Activated CD8-positive, alpha-beta T cell treated with anti-CD3 and anti-CD28 coated beads, Interleukin-2, amount 10 ng/mL, durations not matched to agents 7 days and 5 days (primary cell): Measurements from ENCODE around the gene TRPM3. TPM values are rescaled to one million over a fixed set of nuclear protein-coding genes. Genes with fewer than 3 reads are reported as not detected.
"Not testable (repeated sequence)": the region's sequence is repeated elsewhere in the genome, so short reads cannot be mapped to it uniquely, and the experiment has no call there.

Experiments used
- ATAC-seq: fragments of 150-1000 bp; cut with Tn5 transposase; one replicate; pipeline ENCODE4 v1.10.0; 2021; ENCODE audit warnings: moderate library complexity
- CTCF ChIA-PET: fragments of 350-600 bp; sonication (Branson Sonifier 250); formaldehyde crosslinking; loops from one replicate; lab custom pipeline; 2021; ENCODE audit warnings: antibody characterized with exemption; lab: Charles Lee
- POLR2A ChIA-PET: fragments of 350-600 bp; sonication (Branson Sonifier 250); formaldehyde crosslinking; loops from one replicate; lab custom pipeline; 2021; ENCODE audit warnings: antibody characterized with exemption; lab: Charles Lee
- DNase-seq: peaks from one replicate; pipeline ENCODE4 v3.0.0-alpha.2; 2020
- H3K27ac Mint-ChIP-seq: one replicate; pipeline ENCODE4 v1.8.0; 2021; ENCODE audit warnings: mild to moderate bottlenecking, mixed read lengths
- H3K27me3 Mint-ChIP-seq: one replicate; pipeline ENCODE4 v1.8.0; 2021; ENCODE audit warnings: low read depth, mixed read lengths
- H3K36me3 Mint-ChIP-seq: one replicate; pipeline ENCODE4 v1.8.0; 2021; ENCODE audit warnings: low read depth, mixed read lengths
- H3K4me1 Mint-ChIP-seq: one replicate; pipeline ENCODE4 v1.8.0; 2021; ENCODE audit warnings: low read depth, mixed read lengths
- H3K4me3 Mint-ChIP-seq: one replicate; pipeline ENCODE4 v1.8.0; 2021; ENCODE audit warnings: mild to moderate bottlenecking, mixed read lengths
- H3K9me3 Mint-ChIP-seq: one replicate; pipeline ENCODE4 v1.8.0; 2022; ENCODE audit warnings: mixed read lengths; ENCODE audit not compliant: insufficient read depth
- total RNA-seq, 2 experiments: library from RNA; stranded (reverse); gene quantifications; one replicate each; pipeline ENCODE4 v1.2.3, GENCODE V29; 2021

TRPM3 gene
- total RNA-seq, 2 experiments from 2014 or later: not detected

- ChIA-PET CTCF (no interaction called here), POLR2A (no interaction called here)
- H3K9me3 Mint-ChIP-seq: no peaks in the 10 kb centered on the region
- no peak overlapping the region for H3K27ac Mint-ChIP-seq
- H3K36me3 Mint-ChIP-seq: no peaks in the 10 kb centered on the region
- no peak overlapping the region for H3K4me3 Mint-ChIP-seq
- no peak for DNase-seq
- H3K4me1 Mint-ChIP-seq: no peaks in the 10 kb centered on the region
- ATAC-seq: no peak
- no peaks in the 10 kb centered on the region for H3K27me3 Mint-ChIP-seq
These were observed 132.9 kb downstream of the TRPM3 start for GRCh38 chr9:70988551-70988950.

GRCh38 chr9:70987986-70988385 lies 133.4 kb downstream of the TRPM3 start:
- ChIA-PET POLR2A (no interaction called here), CTCF (no interaction called here)
- Mint-ChIP-seq H3K36me3 (no peaks in the 10 kb centered on the region), H3K4me1 (no peaks in the 10 kb centered on the region), H3K27ac (no peak overlapping the region), H3K9me3 (no peaks in the 10 kb centered on the region), H3K27me3 (no peaks in the 10 kb centered on the region), H3K4me3 (no peak overlapping the region)
- ATAC-seq (no peak), DNase-seq (no peak)

- DNase-seq: no peak
- Mint-ChIP-seq H3K36me3 (no peaks in the 10 kb centered on the region), H3K9me3 (no peaks in the 10 kb centered on the region), H3K27ac (no peak overlapping the region), H3K4me1 (no peaks in the 10 kb centered on the region), H3K27me3 (no peaks in the 10 kb centered on the region), H3K4me3 (no peak overlapping the region)
- ATAC-seq: no peak
- POLR2A ChIA-PET: no interaction called here
- CTCF ChIA-PET: no interaction called here
These were observed 134.4 kb downstream of the TRPM3 start for GRCh38 chr9:70986984-70987383.

GRCh38 chr9:70983723-70984295 lies 137.6 kb downstream of the TRPM3 start:
- no peaks in the 10 kb centered on the region for H3K36me3 Mint-ChIP-seq
- ATAC-seq (no peak), DNase-seq (no peak)
- ChIA-PET CTCF (no interaction called here), POLR2A (no interaction called here)
- H3K4me3 Mint-ChIP-seq: no peak overlapping the region
- no peaks in the 10 kb centered on the region for H3K27me3 Mint-ChIP-seq
- no peaks in the 10 kb centered on the region for H3K4me1 Mint-ChIP-seq
- H3K9me3 Mint-ChIP-seq: no peaks in the 10 kb centered on the region
- no peak overlapping the region for H3K27ac Mint-ChIP-seq

GRCh38 chr9:70981312-70981711 lies 140.1 kb downstream of the TRPM3 start:
- ATAC-seq (no peak), DNase-seq (no peak)
- no peaks in the 10 kb centered on the region for H3K27me3 Mint-ChIP-seq
- no peak overlapping the region for H3K27ac Mint-ChIP-seq
- POLR2A ChIA-PET: no interaction called here
- H3K4me1 Mint-ChIP-seq: no peaks in the 10 kb centered on the region
- CTCF ChIA-PET: no interaction called here
- no peaks in the 10 kb centered on the region for H3K9me3 Mint-ChIP-seq
- H3K4me3 Mint-ChIP-seq: no peak overlapping the region
- no peaks in the 10 kb centered on the region for H3K36me3 Mint-ChIP-seq

- ChIA-PET CTCF (no interaction called here), POLR2A (no interaction called here)
- Mint-ChIP-seq H3K27ac (no peak overlapping the region), H3K9me3 (no peaks in the 10 kb centered on the region), H3K27me3 (no peaks in the 10 kb centered on the region), H3K4me3 (no peak overlapping the region), H3K4me1 (no peaks in the 10 kb centered on the region), H3K36me3 (no peaks in the 10 kb centered on the region)
- DNase-seq (no peak), ATAC-seq (no peak)
These were observed 141.5 kb downstream of the TRPM3 start for GRCh38 chr9:70979966-70980365.

- Mint-ChIP-seq H3K36me3 (no peaks in the 10 kb centered on the region), H3K9me3 (no peaks in the 10 kb centered on the region), H3K4me3 (no peak overlapping the region), H3K27me3 (no peaks in the 10 kb centered on the region), H3K27ac (no peak overlapping the region), H3K4me1 (no peaks in the 10 kb centered on the region)
- ATAC-seq (no peak), DNase-seq (no peak)
- CTCF ChIA-PET: no interaction called here
- POLR2A ChIA-PET: no interaction called here
These were observed 143.3 kb downstream of the TRPM3 start for GRCh38 chr9:70978085-70978484.

GRCh38 chr9:70975821-70976220 lies 145.6 kb downstream of the TRPM3 start:
- Mint-ChIP-seq H3K36me3 (no peaks in the 10 kb centered on the region), H3K4me3 (no peak overlapping the region), H3K27me3 (no peaks in the 10 kb centered on the region), H3K9me3 (no peaks in the 10 kb centered on the region), H3K27ac (no peak overlapping the region), H3K4me1 (no peaks in the 10 kb centered on the region)
- ATAC-seq (no peak), DNase-seq (no peak)
- POLR2A ChIA-PET: no interaction called here
- CTCF ChIA-PET: no interaction called here

- no peak overlapping the region for H3K4me3 Mint-ChIP-seq
- ChIA-PET POLR2A (no interaction called here), CTCF (no interaction called here)
- no peak for ATAC-seq
- no peaks in the 10 kb centered on the region for H3K4me1 Mint-ChIP-seq
- no peaks in the 10 kb centered on the region for H3K36me3 Mint-ChIP-seq
- no peak overlapping the region for H3K27ac Mint-ChIP-seq
- no peak for DNase-seq
- H3K27me3 Mint-ChIP-seq: no peaks in the 10 kb centered on the region
- no peaks in the 10 kb centered on the region for H3K9me3 Mint-ChIP-seq
These were observed 149.7 kb downstream of the TRPM3 start for GRCh38 chr9:70971723-70972122.

- H3K4me3 Mint-ChIP-seq, H3K27ac Mint-ChIP-seq, CTCF ChIA-PET, POLR2A ChIA-PET, H3K9me3 Mint-ChIP-seq, ATAC-seq, H3K36me3 Mint-ChIP-seq, H3K27me3 Mint-ChIP-seq, DNase-seq, H3K4me1 Mint-ChIP-seq: not testable (repeated sequence)
These were observed 155.0 kb downstream of the TRPM3 start for GRCh38 chr9:70966380-70966779.

GRCh38 chr9:70964861-70965260 lies 156.6 kb downstream of the TRPM3 start:
- Mint-ChIP-seq H3K9me3 (no peaks in the 10 kb centered on the region), H3K27ac (no peak overlapping the region), H3K4me1 (no peaks in the 10 kb centered on the region), H3K4me3 (no peak overlapping the region), H3K27me3 (peaks cover 2% of the 10 kb centered on the region), H3K36me3 (no peaks in the 10 kb centered on the region)
- ATAC-seq (no peak), DNase-seq (no peak)
- ChIA-PET CTCF (no interaction called here), POLR2A (no interaction called here)

GRCh38 chr9:70963554-70963953 lies 157.9 kb downstream of the TRPM3 start:
- Mint-ChIP-seq H3K27me3 (peaks cover 2% of the 10 kb centered on the region), H3K4me1 (no peaks in the 10 kb centered on the region), H3K36me3 (no peaks in the 10 kb centered on the region), H3K4me3 (no peak overlapping the region), H3K27ac (no peak overlapping the region), H3K9me3 (no peaks in the 10 kb centered on the region)
- DNase-seq: no peak
- ATAC-seq: no peak
- ChIA-PET POLR2A (no interaction called here), CTCF (no interaction called here)

GRCh38 chr9:70962761-70963440 lies 158.5 kb downstream of the TRPM3 start:
- ChIA-PET POLR2A (no interaction called here), CTCF (no interaction called here)
- H3K27ac Mint-ChIP-seq: no peak overlapping the region
- H3K27me3 Mint-ChIP-seq: peaks cover 2% of the 10 kb centered on the region
- H3K36me3 Mint-ChIP-seq: no peaks in the 10 kb centered on the region
- no peaks in the 10 kb centered on the region for H3K9me3 Mint-ChIP-seq
- H3K4me1 Mint-ChIP-seq: no peaks in the 10 kb centered on the region
- no peak for ATAC-seq
- H3K4me3 Mint-ChIP-seq: no peak overlapping the region
- no peak for DNase-seq
